Stimulated activated CD4-positive, alpha-beta T cell treated with anti-CD3 and anti-CD28 coated beads, Interleukin-4, amount 100 ng/mL, for 48 hours (primary cell): ENCODE results near the gene DRC7.
"Not testable (repeated sequence)": the region's sequence is repeated elsewhere in the genome, so short reads cannot be mapped to it uniquely, and the experiment has no call there.

ENCODE experiments used
- DNase-seq, 2 donors: peaks; one replicate each; pipeline ENCODE4 v3.0.0-alpha.2; 2020; ENCODE audit warnings: low read depth in 2 of 2

The DRC7 gene

GRCh38 chr16:57713596-57713995 lies 19.0 kb downstream of the DRC7 start:
- no peak for DNase-seq

GRCh38 chr16:57714047-57714446 lies 19.4 kb downstream of the DRC7 start:
- DNase-seq, result no peak

GRCh38 chr16:57720142-57720575 lies 25.6 kb downstream of the DRC7 start:
- peak in 1 of 2 donors; percentile 36 for DNase-seq

GRCh38 chr16:57721356-57722209 lies 27.0 kb downstream of the DRC7 start:
- no peak for DNase-seq

- DNase-seq, result no peak
Measured at GRCh38 chr16:57722210-57722499, 27.5 kb downstream of the DRC7 start.

GRCh38 chr16:57722651-57723050 lies 28.0 kb downstream of the DRC7 start:
- DNase-seq, result no peak

- no peak for DNase-seq
Measured at GRCh38 chr16:57723170-57723569, 28.6 kb downstream of the DRC7 start.

GRCh38 chr16:57724531-57724930 lies 29.9 kb downstream of the DRC7 start:
- DNase-seq, result no peak

- DNase-seq, result no peak
Measured at GRCh38 chr16:57725151-57725550, 30.5 kb downstream of the DRC7 start.

- DNase-seq, result no peak
Measured at GRCh38 chr16:57725554-57725953, 30.9 kb downstream of the DRC7 start.

- no peak for DNase-seq
Measured at GRCh38 chr16:57725976-57726375, 31.4 kb downstream of the DRC7 start.

GRCh38 chr16:57726433-57726947 lies 31.9 kb downstream of the DRC7 start:
- no peak for DNase-seq

GRCh38 chr16:57727610-57728009 lies 33.0 kb downstream of the DRC7 start:
- no peak for DNase-seq

- no peak for DNase-seq
Measured at GRCh38 chr16:57728336-57729181, 34.0 kb downstream of the DRC7 start.

GRCh38 chr16:57729182-57729484 lies 34.5 kb downstream of the DRC7 start:
- DNase-seq, result no peak

GRCh38 chr16:57729852-57730251 lies 35.2 kb downstream of the DRC7 start:
- not testable (repeated sequence) for DNase-seq

GRCh38 chr16:57730771-57731730 lies 36.4 kb downstream of the DRC7 start:
- no peak for DNase-seq

GRCh38 chr16:57732037-57732436 lies 37.4 kb downstream of the DRC7 start:
- DNase-seq, result no peak

- DNase-seq, result no peak
Measured at GRCh38 chr16:57732714-57733113, 38.1 kb downstream of the DRC7 start.

GRCh38 chr16:57734308-57734924 lies 39.8 kb downstream of the DRC7 start:
- DNase-seq, result no peak
